C4-2B (cell line): ENCODE data around the gene TRIM75.

Experiments used
- ZFX ChIP-seq: fragments of 450-650 bp; IDR thresholded peaks from 2 replicates; pipeline ENCODE4 v1.6.1; 2017
- TF ChIP-seq, protein P1 (sequence below): fragments of 450-650 bp; conservative IDR thresholded peaks from 2 replicates; pipeline ENCODE4 v1.5.1; 2017; ENCODE audit warnings: mild to moderate bottlenecking

DNA sequence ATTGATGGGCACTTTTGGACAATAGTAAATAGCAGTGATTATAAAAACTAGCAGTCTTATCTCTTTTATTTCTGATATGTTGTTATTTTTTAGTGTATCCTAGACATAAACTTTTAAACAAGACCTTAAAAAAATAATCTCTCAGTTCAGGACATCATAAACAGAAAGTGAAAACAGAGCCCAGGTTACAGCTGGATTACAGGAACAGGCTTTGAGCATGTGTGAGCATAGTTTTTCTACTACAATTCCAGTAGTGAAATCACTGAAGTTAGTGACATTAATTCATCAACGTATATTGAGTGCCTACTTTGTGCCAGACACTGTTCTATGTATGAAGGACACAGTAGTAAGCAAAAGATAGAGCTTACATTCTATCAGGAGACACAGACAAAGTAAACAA, 16.9 kb downstream of the TRIM75 start:
- TF ChIP-seq, protein P1, sequence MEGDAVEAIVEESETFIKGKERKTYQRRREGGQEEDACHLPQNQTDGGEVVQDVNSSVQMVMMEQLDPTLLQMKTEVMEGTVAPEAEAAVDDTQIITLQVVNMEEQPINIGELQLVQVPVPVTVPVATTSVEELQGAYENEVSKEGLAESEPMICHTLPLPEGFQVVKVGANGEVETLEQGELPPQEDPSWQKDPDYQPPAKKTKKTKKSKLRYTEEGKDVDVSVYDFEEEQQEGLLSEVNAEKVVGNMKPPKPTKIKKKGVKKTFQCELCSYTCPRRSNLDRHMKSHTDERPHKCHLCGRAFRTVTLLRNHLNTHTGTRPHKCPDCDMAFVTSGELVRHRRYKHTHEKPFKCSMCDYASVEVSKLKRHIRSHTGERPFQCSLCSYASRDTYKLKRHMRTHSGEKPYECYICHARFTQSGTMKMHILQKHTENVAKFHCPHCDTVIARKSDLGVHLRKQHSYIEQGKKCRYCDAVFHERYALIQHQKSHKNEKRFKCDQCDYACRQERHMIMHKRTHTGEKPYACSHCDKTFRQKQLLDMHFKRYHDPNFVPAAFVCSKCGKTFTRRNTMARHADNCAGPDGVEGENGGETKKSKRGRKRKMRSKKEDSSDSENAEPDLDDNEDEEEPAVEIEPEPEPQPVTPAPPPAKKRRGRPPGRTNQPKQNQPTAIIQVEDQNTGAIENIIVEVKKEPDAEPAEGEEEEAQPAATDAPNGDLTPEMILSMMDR, result no peak
- TF ChIP-seq ZFX, result no peak
